Tongue (tissue), 2 donors: Measurements from ENCODE around the gene SPATC1L. TPM values are rescaled to one million over a fixed set of nuclear protein-coding genes. Genes with fewer than 3 reads are reported as not detected.

Source experiments
- DNase-seq: peaks from one replicate; pipeline ENCODE4 v3.0.0-alpha.2; 2015
- total RNA-seq: library from RNA; depleted of rRNA; stranded (reverse); fragments of >200 nt; gene quantifications from one replicate; pipeline ENCODE4 v1.2.3, GENCODE V29; 2014

Gene SPATC1L
- total RNA-seq, 1 donor from 2014 or later = 5.9 TPM

DNA sequence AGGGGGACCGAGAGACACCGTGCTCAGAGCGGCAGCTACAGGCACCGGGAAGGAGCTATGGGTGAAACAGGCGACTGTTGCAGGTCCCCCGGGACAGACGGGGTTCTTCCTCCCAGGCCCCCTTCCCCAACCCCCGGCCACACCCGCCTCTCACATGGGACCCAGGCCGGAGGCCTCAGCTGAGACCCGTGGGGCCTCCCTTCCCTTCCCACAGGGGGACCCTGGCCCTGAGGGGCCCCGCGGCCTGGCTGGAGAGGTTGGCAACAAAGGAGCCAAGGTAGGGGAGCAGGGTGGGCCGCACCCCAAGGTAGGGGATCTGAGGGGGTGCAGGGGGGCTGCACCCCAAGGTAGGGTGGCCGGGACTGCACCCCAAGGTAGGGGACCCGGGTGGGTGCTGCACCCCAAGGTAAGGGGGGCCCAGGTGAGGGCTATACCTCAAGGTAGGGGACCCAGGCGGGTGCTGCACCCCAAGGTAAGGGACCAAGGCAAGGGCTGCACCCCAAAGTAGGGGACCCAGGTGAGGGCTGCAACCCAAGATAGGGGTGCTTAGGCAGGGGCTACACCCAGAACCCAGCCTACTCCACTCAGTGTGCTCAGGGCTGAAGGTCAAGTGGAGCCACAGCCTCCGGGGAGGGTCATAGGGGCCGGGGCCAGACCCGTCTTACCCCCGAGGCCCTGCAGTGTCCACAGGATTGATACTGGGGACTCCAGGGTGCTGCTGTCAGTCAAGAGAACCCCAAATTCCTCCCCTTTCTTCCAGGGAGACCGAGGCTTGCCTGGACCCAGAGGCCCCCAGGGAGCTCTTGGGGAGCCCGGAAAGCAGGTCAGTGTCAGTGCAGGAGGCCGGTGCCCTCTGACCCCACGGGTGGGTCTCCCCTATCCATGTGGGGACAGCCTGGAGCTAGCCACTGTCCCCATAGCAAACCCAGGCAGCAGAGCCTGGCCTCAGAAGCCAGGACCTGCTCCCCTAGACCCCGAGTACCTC is 63.7 kb downstream of the SPATC1L start:
- no peak for DNase-seq

DNA sequence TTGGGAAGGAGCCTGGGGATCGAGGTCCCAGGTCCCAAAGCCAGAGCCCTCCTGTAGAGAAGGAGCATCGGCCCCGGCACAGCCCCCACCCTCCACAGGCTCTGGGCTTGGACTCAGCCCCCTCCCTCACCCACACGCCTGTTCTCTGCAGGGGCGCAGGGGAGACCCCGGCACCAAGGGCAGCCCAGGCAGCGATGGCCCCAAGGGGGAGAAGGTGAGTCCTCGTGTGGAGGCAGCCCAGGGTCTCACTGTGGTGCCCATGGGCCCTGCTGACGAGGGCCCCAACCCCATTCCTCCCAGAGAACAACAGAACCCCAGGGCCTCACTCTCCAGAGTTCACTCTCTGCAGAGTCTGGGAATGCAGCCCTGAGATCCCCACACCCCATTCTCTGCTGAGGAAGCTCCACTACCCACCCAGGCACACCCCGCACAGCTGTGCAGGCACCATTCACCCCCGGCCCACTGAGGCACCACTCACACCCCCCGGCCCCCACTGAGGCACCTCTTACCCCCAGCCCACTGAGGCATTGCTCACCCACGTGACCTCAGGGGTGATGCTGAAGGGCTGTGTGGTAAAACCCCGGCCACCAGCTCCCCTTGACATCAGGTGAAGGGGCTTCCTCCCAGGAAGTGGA is 64.5 kb downstream of the SPATC1L start:
- DNase-seq = no peak

DNA sequence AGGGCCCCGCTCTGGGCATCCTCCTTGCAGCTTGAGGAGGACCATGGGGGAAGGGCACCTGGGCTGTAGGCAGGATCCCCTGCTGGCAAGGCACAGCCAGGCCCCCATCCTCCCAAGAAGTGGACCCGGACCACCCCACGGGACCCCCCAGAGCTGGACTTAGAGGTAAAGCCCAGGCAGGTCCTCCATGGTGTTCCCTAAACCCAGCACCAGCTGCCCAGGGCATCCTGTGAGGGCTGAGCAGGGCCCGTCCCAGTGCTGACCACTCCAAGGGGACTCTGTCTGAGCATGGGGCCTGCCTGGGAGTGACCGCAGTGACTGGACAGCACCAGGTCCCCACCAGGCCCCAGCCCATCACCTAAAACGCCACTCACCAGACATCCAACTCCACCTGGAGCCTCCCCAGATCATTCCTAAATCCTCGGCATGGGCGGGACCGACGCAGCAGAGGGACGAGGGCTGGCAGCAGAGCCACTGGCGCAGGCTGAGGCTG is 65.1 kb downstream of the SPATC1L start:
- DNase-seq = no peak

DNA sequence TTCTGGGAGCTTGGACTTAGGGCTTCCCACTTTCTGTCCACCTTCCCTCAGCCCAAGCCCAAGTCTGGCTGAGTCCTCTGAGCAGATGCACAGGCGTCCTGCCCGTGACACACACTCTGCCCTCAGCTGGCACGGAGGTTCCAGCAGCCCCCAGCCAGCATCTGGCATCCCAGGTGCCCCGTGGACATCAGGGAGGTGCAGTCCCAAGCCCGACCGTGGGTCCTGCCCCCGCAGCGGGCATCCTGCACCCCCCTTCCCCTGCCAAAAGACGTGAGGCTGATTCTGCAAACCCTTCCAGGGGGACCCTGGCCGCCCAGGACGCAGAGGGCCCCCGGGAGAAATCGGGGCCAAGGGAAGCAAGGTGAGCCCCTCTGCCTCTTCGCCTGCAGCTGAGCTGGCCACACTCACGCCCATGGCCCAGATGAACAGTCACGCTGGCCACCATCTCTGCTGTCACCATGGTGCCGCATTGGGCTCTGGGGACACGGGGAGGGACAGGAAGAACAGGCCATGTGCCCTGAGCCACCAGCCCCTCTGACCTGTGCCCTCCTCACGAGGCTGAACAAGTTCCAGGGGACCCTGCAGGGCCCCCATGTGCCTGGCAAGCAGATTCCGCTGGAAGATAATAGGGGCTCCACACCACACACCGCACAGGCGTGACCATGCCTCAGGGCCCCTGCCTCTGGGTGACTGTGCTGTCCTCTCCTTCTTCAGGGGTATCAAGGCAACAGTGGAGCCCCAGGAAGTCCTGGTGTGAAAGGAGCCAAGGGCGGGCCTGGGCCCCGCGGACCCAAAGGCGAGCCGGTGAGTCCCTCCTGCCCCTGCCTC is 65.7 kb downstream of the SPATC1L start:
- DNase-seq = no peak

DNA sequence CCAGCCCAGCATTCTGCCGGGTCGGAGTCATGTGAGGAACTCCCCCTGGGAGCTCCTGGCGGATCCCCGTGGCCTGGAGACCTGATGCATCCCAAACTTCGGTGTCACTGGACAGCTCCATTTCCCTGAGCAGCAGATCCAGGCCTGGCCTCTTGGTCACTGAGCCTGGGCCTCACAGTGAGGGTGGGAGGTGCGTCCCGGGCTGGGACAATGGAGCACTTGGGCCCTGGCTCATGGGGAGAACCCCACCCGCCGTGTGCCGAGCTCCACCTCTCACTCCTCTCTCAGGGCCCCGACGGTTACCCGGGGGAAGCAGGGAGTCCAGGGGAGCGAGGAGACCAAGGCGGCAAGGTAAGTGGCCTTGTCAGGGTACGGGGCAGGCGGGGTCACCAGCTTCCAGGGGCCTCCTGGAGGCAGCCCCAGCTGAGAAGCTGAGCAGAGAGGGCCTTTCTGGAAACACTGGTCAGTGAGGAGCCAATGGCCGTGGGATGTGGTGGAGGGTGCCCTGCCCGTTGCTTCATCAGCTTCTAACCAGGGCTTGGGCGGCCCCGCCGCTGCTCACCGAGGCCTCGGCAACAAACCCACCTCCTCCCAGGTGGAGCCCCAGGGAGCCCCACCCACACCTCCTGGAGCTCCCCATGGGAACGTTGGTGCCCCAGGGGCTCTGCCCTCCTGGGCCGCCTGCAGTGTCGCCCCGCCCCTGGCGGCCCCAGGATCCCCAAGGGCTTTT is 66.5 kb downstream of the SPATC1L start:
- no peak for DNase-seq

DNA sequence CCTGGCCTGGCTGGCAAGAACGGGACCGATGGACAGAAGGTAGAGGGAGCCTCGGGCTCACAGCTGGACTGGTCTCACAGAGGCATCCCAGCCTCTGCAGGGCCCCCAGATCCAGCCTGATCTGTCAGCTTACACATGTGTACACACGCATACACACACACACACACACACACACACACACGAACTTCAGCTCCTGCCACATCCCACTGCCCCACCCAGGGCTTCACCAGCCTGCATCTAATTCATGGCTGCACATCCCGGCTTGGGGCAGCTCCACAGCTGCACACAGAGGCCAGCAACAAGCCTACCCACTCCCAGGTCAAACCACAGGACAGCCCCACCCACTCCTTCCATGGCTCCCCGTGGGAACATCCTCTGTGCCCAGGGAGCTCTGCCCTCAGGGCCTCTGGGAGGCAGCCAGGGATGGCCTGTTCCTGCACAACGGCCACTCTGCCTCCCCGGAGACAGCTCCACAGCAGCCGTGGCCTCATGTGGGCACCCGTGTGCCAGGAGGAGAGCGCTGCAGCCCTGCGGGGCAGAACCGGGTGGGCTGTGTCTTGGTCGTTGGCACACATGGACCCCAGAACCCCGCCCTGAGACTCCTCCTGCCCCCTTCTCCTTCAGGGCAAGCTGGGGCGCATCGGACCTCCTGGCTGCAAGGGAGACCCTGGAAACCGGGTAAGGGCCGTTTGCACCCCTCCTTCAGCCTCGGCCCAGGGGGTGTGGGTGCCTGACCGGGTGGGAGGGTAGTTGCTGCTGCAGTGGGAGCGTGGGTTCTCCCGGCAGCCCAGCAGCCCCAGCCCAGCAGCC is 67.3 kb downstream of the SPATC1L start:
- no peak for DNase-seq

DNA sequence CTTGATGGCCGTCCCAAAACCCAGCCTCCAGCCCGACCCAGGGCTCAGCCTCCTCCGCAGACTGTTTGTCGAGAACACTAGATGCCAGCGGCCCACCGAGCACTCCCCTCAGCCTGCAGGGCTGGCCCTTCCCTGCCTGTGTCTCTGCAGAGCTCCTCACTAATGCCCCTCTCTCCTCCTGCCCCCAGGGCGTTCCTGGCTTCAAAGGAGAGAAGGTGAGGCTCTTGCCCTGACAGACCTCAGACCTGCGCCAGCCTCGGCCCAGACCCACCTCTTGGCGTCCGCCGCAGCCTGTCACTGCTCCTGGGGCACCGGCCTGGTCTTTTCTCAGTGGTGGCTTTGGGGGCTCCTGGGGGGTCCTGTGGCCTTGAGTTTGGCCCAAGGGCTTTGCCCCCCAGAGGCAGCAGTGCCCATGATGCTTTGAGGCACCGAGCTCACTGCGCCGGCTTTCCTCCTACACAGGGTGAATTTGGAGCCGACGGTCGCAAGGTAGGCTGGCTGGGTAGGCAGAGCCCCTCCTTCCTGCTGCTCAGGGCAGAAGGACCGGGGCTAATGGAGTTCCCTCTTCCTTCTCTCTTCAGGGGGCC is 68.0 kb downstream of the SPATC1L start:
- no peak for DNase-seq

DNA sequence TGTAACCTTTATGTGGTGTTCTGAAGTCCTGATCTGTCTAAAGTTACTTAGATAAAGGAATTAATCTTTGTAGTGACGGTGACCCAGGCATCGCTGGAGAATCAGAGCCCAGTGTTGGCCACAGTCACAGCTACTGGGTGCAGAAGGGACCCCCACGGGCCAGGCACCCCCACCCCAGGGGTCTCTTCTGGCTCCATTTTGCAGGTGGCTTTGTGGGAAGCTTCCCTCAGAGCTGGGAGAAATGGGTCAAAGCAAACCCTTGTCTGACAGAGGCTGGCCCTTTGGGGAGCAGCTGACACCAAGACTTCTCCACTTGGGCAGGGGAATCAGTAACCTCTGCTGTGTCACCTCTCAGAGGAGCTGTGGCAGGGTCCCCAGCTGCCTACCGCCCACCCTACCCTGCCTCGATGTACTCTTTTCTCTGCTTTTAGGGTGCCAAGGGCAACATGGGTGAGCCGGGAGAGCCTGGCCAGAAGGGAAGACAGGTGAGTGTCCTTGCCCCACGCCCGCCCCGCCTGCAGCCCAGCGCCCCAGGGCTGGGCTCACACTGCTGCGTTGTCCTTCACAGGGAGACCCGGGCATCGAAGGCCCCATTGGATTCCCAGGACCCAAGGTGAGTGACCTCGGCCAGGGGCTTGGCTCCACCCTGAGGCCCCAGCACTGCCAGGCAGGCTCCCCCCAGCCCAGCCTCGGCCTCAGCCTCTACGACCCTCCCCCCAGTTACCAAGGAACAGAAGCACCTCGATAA is 68.6 kb downstream of the SPATC1L start:
- DNase-seq = no peak

DNA sequence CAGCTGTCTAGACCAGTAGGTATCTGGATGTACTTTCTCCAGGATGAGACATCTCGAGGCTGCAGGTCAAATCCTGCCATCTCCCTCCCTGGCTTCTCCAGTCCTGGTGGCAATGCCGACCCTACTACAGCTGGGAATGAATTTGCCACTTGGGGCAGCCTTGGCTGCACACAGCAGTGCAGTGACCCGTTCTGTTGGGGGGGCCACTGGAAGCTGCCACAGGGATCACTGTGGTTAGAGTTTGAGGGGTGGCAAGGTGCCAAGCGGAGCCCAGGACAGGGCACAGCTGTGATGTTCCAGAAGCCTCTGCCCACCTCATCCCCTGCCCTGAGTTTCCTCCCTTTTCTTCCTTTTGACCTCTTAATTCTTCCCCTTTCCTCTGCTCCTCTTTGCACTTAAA is 69.3 kb downstream of the SPATC1L start:
- no peak for DNase-seq

DNA sequence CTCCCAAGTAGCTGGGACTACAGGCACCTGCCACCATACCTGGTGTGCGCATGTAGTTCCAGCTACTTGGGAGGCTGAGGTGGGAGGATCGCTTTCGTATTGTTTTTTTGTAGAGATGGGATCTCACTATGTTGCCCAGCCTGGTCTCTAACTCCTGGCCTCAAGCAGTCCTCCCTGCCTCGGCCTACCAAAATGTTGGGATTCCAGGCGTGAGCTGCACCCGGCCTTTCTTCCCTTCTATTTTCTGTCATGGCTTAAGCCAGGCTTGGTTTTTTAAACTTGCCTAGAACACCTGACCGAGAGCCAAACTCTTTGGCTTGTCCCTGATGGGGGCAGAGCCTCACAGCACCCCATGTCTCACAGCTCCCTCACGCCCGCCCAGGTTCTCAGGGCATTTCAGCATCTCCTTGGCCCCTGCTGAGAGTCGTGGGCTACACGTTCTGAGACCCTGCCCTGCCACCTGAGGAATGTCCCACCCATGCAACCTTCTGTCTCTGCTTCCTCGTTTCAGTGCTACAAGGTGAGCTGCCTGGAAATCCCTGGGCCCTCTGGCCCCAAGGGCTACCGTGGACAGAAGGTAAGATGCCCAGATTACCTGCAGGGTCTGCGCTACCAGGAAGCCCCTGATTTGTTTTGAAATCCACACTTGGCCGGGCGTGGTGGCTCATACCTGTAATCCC is 70.6 kb downstream of the SPATC1L start:
- DNase-seq = no peak

DNA sequence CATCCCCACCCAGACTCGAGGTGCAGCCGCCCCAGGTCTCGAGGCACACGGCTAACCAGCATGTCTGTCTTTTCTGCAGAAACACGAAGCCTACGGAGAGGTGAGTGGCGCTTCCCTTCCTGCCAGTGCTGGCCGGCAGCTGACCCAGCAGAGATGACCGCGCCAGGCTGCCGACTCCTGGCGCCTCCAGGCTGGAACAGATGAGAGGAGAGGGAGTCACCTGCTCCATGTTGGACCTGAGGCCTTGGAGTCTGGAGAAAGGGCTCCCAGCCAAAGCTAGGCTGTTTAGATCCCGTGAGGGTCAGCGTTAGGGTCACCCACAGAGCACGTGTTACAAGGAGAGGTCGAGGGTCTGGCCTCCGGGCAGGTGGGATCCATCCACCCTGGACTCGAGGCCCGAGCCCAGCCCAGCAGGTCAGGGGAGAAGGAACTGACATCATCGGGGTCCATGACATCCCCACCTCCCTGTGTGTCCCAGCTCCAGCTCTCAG is 71.5 kb downstream of the SPATC1L start:
- DNase-seq = no peak

DNA sequence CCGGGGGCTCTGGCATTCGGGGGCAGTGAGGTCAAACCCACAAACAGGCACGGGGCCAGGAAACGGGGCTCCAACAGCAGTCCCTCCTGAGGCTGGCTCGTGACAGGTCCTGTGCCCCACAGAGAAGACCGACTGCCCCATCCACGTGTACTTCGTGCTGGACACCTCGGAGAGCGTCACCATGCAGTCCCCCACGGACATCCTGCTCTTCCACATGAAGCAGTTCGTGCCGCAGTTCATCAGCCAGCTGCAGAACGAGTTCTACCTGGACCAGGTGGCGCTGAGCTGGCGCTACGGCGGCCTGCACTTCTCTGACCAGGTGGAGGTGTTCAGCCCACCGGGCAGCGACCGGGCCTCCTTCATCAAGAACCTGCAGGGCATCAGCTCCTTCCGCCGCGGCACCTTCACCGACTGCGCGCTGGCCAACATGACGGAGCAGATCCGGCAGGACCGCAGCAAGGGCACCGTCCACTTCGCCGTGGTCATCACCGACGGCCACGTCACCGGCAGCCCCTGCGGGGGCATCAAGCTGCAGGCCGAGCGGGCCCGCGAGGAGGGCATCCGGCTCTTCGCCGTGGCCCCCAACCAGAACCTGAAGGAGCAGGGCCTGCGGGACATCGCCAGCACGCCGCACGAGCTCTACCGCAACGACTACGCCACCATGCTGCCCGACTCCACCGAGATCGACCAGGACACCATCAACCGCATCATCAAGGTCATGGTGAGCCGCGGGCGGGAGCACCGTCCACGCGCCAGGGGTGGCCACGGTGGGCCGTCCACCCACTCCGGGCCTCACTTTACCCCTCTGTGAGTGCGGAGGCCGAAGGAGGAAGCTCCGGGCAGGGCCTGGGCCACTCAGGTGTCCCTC is 72.2 kb downstream of the SPATC1L start:
- no peak for DNase-seq

DNA sequence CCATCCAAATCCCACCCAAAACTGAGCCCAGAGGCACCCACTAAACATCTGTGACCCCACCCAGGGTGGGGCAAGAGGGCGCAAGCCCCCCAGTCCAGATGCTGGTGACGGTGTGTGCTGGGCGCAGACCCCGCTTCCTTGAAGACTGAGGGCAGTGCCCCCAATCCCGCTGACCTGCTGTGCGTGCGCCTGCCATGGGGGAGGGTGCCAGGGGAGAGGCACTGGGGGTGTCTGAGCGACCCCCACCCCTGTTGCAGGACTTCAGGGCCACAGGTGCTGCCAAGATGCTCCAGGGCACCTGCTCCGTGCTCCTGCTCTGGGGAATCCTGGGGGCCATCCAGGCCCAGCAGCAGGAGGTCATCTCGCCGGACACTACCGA is 73.1 kb downstream of the SPATC1L start:
- no peak for DNase-seq

Other genes starting within 250 kb of the SPATC1L start
- 533 TPM for gene COL6A1, start 202.7 kb downstream of the SPATC1L start, total RNA-seq
- gene COL6A2, start 86.3 kb downstream of the SPATC1L start, total RNA-seq = 888 TPM
- gene FTCD, start 28.9 kb downstream of the SPATC1L start, total RNA-seq = 0.92 TPM
- 36.5 TPM for gene LSS, start 44.3 kb upstream of the SPATC1L start, total RNA-seq
- gene MCM3AP, start 101.2 kb upstream of the SPATC1L start, total RNA-seq = 89.7 TPM
- 10.9 TPM for gene YBEY, start 101.9 kb upstream of the SPATC1L start, total RNA-seq
- 5.4 TPM for gene C21orf58, start 139.4 kb upstream of the SPATC1L start, total RNA-seq
- 149 TPM for gene PCNT, start 139.7 kb upstream of the SPATC1L start, total RNA-seq